GM10847 (cell line): ENCODE results near the gene PDE6B.

Source experiments
- POLR2A ChIP-seq: IDR thresholded peaks from 2 replicates; pipeline ENCODE4 v1.6.1; 2011; ENCODE audit not compliant: insufficient read length; ENCODE audit errors: extremely low read depth

Gene PDE6B

DNA sequence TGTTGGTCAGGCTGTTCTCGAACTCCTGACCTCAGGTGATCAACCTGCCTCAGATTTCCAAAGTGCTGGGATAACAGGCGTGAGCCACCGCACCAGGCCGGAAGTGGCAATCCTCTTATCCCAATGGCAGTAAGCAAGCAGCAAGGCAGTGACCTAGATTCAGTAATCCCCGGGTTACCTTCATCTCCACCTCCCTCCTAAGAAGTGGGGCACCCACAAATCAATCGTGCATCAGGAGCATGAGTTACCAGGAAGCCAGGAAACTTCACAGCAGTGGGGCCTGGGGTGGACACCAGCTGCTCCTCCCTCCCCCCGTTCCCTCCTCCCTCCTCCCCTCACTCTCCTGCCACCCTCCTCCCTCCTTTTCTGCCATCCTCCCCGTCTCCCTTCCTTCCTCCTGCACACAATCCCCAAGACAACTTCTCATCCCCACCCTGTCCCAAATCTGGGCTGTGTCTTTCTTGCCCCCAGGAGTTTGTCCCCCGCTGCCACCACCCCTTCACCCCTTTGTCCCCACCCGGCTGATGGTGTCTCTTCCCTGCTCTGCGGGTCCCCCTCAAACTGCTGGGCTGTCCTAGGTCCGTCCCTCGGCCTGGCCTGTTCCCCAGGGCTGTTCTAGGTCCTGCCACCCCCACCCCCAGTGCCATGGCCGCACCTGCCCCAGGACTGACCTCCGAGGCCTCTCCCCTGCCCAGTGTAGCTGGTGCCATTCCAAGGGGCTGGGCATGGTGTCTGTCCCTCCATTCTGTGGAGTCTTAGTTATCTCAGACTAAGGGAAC lies 2.2 kb downstream of the PDE6B start:
- no peak for TF ChIP-seq POLR2A

DNA sequence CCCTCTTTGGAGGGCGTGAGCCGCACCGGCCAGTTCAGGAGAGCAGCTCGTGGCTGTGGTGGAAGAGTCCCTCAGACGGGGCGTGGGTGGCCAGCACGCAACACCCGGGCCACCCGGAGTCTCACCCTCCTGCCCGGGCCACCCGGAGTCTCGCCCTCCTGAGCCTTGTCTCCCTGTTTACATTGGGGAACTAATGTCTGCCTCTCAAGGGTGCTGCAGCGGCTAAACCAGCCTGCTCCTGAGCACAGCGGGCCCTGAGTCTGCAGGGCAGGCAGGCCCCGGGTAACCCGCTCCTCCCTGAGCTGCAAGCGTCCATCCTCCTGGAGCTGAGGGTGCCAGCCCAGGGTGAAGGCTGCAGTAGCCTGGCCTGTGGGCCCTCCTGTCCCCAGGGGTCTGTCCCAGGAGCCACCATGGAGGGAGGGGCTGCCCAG lies 3.0 kb downstream of the PDE6B start:
- no peak for TF ChIP-seq POLR2A

DNA sequence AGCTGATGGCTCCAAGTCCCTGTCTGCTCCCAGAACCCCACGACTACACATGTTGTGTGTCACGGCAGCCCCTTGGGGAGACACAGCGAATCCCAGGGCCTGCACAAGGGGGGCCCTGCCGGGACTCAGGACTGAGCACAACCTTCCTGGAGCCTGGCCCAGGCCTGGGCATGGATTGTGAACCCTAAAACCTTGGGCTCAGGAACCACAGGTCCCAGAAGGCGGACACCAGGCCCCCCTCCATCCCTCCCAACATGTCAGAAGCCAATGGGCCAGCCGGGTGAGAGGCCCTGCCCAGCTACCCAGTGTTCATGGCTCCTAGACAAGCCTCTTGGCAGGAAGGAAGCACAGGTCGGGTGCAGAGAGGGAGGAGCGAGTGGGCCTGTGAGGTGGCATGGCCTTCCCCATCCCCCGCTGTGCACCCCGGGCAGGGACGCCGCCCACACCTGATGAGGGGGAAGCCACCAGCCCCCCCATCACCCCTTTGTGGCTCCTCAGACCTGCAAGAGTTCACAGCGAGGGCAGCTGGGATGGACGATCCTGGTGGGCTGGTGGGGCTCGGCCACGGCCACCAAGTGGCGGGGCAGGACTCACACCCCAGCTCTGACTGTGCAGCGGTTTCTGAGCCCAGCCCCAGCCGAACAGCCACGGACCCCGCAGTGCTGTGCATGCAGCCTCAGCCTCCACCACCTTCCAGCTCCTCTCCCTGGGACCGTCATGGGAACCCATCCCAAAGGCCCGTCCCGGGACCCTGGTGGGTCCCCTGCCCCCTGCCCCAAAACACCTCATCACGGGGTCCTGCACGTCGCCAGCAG lies 3.7 kb downstream of the PDE6B start:
- no peak for TF ChIP-seq POLR2A

DNA sequence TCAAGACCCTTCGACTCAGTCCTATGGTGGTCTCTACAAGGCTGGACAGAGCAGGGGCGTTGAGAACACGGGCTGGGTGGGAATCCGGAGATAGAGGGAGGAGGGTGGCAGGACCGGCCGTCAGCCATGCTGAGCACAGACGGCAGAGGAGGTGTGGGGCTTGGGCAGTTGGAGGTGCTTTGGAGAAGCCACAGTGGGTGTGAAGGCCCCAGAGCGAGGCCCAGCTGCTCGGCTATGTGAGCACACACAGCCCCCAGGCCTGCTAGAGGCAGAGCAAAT lies 4.2 kb downstream of the PDE6B start:
- TF ChIP-seq POLR2A = no peak

DNA sequence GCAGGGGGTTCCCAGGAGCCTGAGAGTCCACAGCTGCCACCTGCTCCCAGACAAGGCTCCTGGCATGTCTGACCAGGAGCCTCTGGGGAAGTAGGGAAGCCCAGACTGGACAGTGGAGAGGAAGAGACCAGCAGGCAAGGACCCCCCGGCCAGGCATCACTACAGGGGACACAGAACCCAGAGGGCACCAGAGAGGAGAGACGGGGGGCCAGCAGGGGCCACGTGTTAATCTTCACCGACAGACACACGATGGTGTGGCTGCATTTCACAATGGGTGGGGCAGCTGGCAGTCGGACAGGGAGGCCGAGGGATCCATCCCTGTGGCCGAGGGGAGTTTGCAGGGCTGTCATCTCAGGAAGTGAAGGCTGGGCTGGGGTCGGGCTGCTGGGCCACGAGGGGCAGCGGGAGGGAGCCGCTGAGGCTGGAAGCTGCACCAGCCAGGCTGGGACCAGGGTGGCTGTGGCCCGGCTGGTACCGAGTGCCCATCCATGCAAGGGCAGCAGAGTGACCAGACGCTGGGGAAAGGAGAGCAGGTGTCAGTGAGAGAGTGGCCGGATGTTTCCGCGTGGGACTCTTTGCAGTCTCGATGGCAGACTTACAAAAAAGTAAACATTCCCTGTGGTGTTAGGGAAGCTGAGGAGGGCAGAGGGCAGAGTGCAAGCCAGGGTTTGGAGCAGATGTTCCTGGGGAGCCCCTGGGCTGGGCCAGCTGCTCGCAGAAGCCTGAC lies 4.7 kb downstream of the PDE6B start:
- no peak for TF ChIP-seq POLR2A

DNA sequence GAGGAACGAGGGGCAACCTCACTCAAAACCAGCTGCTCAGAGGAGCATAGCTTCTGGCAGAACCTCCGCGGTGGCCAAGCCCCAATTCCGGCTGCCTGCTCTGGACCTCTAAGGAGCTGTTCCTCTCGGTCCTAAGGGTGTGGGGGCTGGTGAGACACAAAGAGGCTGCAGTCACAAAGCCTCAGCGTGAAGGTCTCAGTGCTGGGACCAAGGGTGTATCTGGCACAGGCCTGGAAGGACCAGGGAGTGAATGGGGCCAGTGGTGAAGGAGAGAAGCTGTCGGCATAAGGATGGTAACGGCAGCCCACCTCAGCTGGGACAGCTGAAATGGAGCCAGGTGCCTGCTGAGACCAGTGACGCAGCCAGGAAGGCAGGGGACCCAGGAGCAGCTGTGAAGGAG lies 5.3 kb downstream of the PDE6B start:
- no peak for TF ChIP-seq POLR2A

DNA sequence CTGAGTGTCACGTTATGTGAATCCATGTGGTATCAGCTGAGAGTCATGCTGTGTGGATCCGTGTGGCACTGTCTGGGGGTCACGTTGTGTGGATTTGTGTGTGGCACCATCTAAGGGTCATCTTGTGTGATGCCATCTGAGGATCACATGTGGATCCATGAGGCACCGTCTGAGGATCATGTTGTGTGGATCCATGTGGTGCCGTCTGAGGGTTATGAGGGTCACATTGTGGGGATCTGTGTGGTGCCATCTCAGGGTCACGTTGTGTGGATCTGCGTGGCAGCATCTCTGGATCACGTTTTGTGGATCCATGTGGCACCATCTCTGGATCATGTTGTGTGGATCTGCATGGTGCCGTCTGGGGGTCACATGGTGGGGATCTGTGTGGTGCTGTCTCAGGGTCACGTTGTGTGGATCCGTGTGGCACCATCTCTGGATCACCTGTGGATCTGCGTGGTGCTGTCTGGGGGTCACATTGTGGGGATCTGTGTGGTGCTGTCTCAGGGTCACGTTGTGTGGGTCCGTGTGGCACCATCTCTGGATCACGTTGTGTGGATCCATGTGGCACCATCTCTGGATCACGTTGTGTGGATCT lies 6.9 kb downstream of the PDE6B start:
- TF ChIP-seq POLR2A = no peak

DNA sequence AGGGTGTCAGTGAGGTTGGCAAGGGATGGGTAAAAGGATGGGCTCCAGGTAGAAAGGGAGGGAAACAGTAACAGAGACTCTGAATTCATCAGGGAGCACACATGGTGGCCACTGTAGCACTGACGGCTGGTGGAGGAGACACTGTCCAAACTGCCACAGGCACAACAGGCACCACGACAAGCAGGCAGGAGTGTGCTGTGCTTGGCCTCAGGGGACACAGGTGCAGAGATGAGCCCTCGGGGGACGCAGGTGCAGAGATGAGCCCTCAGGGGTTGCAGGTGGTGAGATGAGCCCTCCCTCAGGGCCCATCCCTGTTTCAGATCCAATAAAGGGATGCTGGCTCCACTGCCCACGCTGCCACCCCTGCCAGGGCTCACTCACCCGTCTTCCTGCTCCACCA lies 7.6 kb downstream of the PDE6B start:
- no peak for TF ChIP-seq POLR2A

DNA sequence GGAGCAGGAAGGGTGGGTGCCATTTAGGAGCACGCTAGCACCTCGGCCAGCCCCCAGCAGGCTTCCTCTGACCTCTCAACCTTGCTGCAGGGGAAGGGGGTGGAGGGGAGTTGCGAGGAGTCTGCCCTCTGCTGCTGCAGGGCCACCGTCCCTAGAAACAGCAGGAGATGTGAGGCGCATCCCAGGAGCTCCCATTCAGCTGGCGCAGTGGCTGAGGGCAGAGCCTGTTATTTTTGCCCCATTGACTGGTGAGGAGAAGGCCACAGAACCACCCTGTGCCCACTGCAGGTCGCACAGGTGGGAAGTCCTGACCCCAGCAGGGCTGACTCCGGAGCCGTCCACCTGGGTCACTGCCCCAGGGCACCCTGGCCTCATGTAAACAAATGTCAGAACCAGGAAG lies 8.0 kb downstream of the PDE6B start:
- TF ChIP-seq POLR2A = no peak

DNA sequence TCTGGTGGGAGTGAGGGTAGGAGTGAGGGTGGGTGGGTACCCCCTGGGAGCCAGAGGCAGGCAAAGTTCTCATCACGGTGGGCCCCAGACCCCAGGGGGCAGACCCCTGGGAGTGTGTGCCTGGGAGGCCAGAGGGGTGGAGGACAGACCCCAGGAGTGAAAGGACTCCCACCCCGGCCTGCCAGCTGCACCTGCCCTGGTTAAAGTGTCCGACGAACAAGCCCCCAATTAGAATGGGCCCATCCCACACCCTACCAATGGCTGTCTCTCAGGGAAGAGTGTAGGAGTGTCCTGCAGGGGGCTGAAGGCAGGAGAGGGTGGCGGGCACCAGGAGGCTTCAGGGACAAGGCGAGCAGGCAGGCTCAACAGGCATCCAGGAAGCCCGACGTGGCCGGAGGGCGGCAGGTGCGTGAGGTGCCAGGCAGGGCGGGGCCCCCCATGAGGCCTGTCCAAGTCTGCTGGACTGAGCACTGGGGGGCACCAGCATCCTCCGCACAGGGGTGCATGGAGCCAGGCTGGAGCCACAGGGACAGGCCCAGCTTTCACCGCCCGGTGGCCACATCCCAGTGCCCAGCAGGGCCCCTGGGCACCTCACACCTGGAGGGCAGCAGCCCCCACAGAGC lies 8.7 kb downstream of the PDE6B start:
- TF ChIP-seq POLR2A = no peak

DNA sequence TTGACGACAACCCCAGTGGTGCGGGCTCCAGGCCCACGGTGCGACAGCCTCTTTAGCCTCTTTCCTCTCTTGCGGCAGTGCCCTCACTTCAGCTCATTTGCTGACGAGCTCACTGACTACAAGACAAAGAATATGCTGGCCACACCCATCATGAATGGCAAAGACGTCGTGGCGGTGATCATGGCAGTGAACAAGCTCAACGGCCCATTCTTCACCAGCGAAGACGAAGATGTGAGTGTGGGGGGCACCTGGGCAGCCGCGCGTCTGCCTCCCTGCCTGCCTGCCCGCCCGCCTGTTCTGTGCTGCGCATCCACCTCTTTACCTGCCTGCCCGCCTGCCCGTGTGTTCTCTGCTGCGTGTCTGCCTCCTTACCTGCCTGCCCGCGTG lies 9.2 kb downstream of the PDE6B start:
- no peak for TF ChIP-seq POLR2A

DNA sequence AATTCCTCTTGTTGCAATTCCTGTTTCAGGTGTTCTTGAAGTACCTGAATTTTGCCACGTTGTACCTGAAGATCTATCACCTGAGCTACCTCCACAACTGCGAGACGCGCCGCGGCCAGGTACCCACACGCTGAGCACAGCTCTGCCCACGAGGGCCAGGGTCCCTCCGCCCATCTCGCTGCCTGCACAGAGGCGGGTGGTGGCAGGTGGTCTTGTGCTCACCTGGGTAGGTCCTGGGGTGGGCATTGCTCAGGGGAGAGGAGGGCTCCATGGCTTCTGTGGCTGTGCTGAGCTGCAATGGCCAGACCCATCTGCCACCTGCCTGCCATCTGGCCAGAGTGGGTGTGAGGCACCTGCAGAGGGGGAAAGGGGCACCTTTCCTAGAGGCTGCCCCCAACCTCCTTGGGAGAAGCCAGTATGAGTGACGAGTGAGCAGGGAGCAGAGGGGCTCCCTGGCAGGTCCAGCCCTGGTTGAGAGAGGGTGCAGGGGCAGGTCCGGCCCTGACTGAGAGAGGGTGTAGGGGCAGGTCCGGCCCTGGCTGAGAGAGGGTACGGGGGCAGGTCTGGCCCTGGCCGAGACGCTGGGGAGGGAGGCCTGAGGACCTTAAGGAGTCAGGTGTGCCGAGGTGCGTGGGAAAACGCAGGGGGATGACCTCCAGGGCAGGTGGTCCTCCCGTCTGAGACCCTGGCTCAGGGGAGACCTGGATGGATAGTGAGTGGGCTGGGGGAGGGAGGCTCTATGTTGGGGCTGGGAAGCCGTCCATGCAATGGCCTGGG lies 10.7 kb downstream of the PDE6B start:
- TF ChIP-seq POLR2A = no peak

DNA sequence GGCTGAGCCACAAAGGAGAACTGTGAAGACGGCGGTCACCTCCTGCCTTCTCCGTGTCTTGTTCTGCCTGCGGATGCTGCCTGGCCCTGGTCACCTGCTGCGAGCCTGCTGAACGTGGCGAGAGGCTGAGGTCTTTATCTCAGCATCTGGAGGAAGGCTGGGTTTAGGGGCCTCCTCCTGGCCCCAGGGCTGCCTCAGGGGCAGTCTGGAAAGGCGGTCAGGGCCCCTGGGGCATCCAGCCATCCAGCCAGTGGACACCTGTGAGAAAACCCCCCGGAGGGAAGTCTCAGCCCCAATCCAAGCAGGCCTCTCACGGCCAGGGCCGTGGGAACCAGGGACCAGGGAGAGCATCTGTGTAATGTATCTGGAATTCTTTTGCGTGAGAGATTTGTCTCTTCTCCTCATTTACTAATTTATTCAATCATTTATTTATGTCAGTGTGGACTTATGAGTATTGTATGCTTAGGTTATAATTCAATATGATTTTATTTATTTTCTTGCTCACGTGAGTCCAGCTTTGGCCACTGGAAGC lies 11.3 kb downstream of the PDE6B start:
- no peak for TF ChIP-seq POLR2A
